ENCODE data around the gene PLXNC1. TPM values are rescaled to one million over a fixed set of nuclear protein-coding genes. Genes with fewer than 3 reads are reported as not detected.

Gene PLXNC1
- total RNA-seq, 1 donor from 2014 or later: 1.1 TPM

DNA sequence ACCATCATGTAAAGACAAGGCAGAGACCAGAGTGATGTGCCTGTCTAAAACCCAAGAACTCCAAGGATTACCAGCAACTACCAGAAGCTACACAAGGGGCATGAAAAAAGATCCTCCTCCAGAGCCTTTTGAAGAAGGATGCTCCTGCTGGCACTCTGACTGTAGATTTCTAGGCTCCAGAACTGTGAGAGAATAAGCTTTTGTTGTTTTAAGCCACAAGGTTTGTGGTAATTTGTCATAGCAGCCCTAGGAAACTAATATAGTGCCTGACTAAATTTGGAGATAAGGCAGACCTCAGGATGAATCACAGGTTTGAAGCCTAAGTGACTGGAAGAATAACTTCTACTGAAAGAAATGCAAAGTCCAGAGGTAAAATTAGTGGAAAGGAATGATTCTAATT, 178.3 kb downstream of the PLXNC1 start:
- no peak for DNase-seq (ENCODE audit: low spot score)
- ATAC-seq: no peak

DNA sequence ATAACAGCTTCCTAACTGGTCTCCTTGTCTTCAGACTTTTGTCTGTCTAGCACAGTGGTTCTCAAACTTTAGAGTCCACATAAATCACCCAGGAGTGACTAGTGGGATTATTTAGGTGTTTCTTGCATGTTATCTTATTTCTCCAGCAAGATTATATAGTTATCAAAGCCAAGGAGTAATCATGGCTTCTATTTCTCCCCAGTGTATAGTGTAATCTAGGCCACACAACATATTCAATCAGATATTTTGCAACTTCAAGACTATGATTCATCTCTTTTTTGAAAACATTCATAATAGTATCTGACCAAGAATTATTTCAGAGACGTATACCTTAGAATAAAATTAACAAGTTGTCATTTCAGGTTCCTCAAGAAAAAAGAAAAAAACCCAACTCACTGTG, 179.4 kb downstream of the PLXNC1 start:
- ATAC-seq: no peak
- no peak for DNase-seq (ENCODE audit: low spot score)

DNA sequence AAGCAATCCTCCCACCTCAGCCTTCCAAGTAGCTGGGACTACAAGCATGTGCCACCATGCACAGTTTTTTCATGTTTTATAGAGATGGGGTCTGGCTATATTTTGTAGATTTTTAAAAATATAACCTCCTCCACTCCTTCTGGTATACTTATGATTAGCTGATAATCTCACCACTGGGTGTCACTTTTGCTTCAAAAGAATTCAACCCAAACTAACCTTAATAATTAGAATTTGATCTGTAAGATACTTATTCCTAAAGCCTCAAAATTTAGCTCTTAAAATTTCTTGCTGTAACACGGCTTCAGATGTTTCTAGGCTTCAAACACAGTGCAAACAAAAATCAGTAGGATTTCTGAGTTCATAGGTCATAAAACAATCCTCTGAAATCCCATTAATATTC, 181.0 kb downstream of the PLXNC1 start:
- ATAC-seq (no peak), DNase-seq (ENCODE audit: low spot score) (no peak)

DNA sequence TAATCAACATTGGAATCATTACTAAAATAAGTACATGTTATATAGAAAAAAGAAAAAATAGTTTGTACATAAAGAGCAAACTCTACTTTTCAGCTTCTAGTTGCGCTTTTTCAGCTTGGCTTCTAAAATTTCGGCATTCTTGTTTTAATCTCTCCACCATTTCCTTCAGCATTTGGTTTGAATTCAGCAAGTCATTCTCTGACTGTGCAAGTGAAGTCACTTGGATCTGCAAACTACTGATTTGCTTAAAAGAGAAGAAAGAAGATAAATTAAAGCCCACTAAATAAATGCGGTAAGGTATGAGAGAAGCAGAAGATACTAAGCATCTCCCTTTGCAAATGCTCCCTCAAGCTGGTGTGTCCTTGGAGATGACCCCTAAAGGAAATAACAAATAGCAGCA, 185.0 kb downstream of the PLXNC1 start:
- DNase-seq (ENCODE audit: low spot score) (no peak), ATAC-seq (no peak)

DNA sequence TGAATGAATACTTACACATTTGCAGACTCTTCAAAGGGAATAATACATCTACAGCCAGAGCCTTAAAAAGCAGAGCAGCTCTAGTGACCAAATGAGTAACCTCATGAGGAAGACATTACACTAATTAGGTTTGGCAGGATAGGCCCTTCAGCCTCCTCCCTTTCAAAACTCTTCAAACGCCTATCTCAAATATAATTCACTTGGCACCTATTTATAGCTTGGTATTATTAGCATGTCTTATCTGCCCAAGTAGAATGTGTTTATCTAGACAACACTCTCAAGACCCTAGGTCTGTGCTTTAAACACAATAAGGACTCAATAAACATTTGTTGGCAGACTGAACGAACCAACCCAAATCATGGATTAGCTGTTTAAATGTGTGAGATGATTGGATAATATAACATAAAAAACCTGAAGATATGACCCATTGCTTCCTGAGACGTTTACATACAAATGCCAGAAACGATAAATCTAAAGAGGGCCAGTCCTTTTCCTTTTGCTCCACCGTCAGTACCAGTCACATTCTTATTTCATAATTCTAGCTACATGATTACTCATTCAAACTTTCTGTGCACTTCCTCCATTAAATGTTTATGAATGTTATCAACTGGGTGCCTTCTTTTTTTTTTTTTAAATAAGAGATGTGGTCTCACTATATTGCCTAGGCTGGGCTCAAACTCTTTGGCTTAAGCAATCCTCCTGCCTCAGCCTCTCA, 188.0 kb downstream of the PLXNC1 start:
- no peak for ATAC-seq
- DNase-seq (ENCODE audit: low spot score): no peak

DNA sequence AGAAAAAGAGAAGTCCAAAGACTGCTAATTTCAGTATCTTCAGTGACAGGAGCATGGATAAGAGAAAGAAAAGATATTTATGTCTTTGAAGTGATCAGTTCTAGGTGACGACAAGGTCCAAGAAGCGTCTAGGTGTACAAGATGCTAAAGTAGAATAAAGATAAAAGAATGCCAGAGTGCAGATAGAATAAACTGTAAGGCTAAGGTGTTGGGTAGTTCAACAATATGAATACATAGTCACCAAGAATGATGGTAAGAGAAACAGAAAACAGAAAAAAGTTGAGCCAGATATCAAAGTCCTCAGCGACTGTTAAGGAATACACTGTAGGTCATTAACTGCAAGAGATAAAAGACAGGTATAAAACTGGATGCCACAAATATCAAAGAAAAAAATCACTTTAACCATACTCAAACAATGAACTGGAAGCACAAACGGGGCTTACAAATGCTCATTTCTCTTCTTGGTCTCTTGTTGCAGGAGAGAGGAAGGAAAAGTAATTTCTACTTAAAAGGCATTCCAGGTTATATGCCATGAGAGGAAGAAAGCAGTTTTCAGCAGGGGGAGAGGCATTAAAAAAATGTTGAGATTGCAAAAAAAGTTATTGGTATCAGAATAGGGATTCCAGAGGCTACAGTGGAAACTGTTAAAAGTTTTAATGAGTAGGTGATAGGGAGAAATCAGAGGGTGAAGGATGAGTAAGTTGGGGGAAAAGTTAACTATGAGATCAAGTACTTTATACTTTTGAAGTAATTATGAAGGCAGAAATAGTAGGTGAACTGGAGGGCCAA, 189.8 kb downstream of the PLXNC1 start:
- DNase-seq (ENCODE audit: low spot score) (no peak), ATAC-seq (no peak)

DNA sequence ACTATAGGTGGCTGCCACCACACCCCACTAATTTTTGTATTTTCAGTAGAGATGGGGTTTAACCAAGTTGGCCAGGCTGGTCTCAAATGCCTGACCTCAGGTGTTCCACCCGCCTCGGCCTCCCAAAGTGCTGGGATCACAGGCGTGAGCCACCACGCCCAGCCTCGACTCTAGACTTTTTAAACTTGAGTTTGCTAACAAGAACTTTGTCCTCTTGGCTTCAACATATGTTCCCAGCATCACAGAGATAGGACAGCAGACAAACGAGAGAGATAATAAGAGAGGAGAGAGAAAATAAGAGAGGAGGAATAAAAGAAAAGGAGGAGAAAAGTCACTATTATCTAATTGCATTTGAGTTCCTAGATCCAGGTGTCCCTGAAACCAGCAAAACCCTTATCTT, 192.2 kb downstream of the PLXNC1 start:
- no peak for DNase-seq (ENCODE audit: low spot score)
- peak; percentile 43 for ATAC-seq

DNA sequence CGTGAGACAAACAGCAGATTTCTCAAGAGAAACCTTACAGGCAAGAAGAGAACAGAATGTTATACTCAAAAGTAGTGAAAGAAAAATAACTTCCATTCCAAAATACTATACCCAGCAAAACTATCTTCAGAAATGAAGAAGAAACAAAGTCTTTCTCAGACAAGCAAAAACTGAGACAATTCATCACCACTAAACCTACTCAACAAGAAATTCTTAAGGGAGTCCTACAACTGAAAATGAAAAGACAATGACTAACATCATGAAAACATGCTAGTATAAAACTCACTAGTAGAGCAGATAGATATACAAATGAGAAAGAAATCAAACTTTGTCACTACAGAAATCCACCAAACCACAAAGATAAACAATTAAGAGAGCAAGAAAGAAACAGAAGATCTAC, 204.8 kb downstream of the PLXNC1 start:
- DNase-seq (ENCODE audit: low spot score) (no peak), ATAC-seq (no peak)

Data from left lobe of liver (tissue), 2 donors.